Nucleus accumbens (tissue), 56 donors: ENCODE data around the gene PSMA2.

ENCODE experiments used
- DNase-seq, 56 donors: peaks; one replicate each; lab custom pipeline; 2025; lab: John Stamatoyannopoulos, UW

The PSMA2 gene

GRCh38 chr7:42940985-42941847, 9.2 kb upstream of the PSMA2 start:
- peak in 54 of 56 donors; percentile 3 to 94 (median 54) for DNase-seq

- no peak for DNase-seq
Measured at GRCh38 chr7:42939457-42940240, 7.7 kb upstream of the PSMA2 start.

GRCh38 chr7:42935861-42936260, 3.9 kb upstream of the PSMA2 start:
- no peak for DNase-seq

GRCh38 chr7:42934291-42934690, 2.3 kb upstream of the PSMA2 start:
- DNase-seq, result no peak

- DNase-seq, result peak in 14 of 56 donors; percentile 2 to 47 (median 20)
Measured at GRCh38 chr7:42932811-42933591, 1.0 kb upstream of the PSMA2 start.

GRCh38 chr7:42931447-42931833, 534 bp downstream of the PSMA2 start:
- no peak for DNase-seq

GRCh38 chr7:42930889-42931288, 1.1 kb downstream of the PSMA2 start:
- no peak for DNase-seq

GRCh38 chr7:42929449-42929848, 2.5 kb downstream of the PSMA2 start:
- no peak for DNase-seq

GRCh38 chr7:42928754-42929153, 3.2 kb downstream of the PSMA2 start:
- DNase-seq, result no peak

GRCh38 chr7:42926204-42926603, 5.8 kb downstream of the PSMA2 start:
- DNase-seq, result no peak

- DNase-seq, result no peak
Measured at GRCh38 chr7:42925630-42926029, 6.3 kb downstream of the PSMA2 start.

- no peak for DNase-seq
Measured at GRCh38 chr7:42924223-42924838, 7.6 kb downstream of the PSMA2 start.

GRCh38 chr7:42922017-42922753, 9.8 kb downstream of the PSMA2 start:
- DNase-seq, result no peak

GRCh38 chr7:42915356-42915755, 16.6 kb downstream of the PSMA2 start:
- DNase-seq, result no peak

- no peak for DNase-seq
Measured at GRCh38 chr7:42914421-42915045, 17.4 kb downstream of the PSMA2 start.

- DNase-seq, result no peak
Measured at GRCh38 chr7:42914009-42914408, 18.0 kb downstream of the PSMA2 start.

- no peak for DNase-seq
Measured at GRCh38 chr7:42913591-42913990, 18.4 kb downstream of the PSMA2 start.

GRCh38 chr7:42911454-42912447, 20.2 kb downstream of the PSMA2 start, which contains the start of gene C7orf25:
C7orf25 (minus strand) TSS chr7:42912070; CDS start chr7:42910900, 1,170 bp downstream.
- DNase-seq, result peak; percentile 67 to 98 (median 96)
